ENCODE measurements around the gene JPH3.

Gene JPH3

GRCh38 chr16:87647431-87648185 lies 45.3 kb downstream of the JPH3 start:
- H3K27ac ChIP-seq (ENCODE audit: low read depth, low read length), result no peak overlapping the region
- no peaks in the 10 kb centered on the region for H3K36me3 ChIP-seq (ENCODE audit: insufficient read depth, low read length)
- no peak overlapping the region for H3K4me3 ChIP-seq (ENCODE audit: low read depth in 1 of 2, low read length in 2 of 2)
- H3K4me1 ChIP-seq (ENCODE audit: insufficient read depth, low read length), result no peaks in the 10 kb centered on the region
- H3K9ac ChIP-seq (ENCODE audit: low read length), result no peak overlapping the region
- H3K27me3 ChIP-seq (ENCODE audit: control insufficient read depth in 1 of 2, insufficient read depth in 2 of 2, low read length in 2 of 2), result peaks cover 0 to 15% of the 10 kb centered on the region in 2 donors
- no peaks in the 10 kb centered on the region for H3K9me3 ChIP-seq (ENCODE audit: low read length)

GRCh38 chr16:87648236-87648635 lies 45.9 kb downstream of the JPH3 start:
- Histone ChIP-seq H3K27me3 (ENCODE audit: control insufficient read depth in 1 of 2, insufficient read depth in 2 of 2, low read length in 2 of 2) (peaks cover 0 to 15% of the 10 kb centered on the region in 2 donors), H3K27ac (ENCODE audit: low read depth, low read length) (no peak overlapping the region), H3K9me3 (ENCODE audit: low read length) (no peaks in the 10 kb centered on the region), H3K4me3 (ENCODE audit: low read depth in 1 of 2, low read length in 2 of 2) (no peak overlapping the region), H3K36me3 (ENCODE audit: insufficient read depth, low read length) (no peaks in the 10 kb centered on the region), H3K4me1 (ENCODE audit: insufficient read depth, low read length) (no peaks in the 10 kb centered on the region), H3K9ac (ENCODE audit: low read length) (no peak overlapping the region)

GRCh38 chr16:87648698-87649487 lies 46.6 kb downstream of the JPH3 start:
- Histone ChIP-seq H3K9me3 (ENCODE audit: low read length) (no peaks in the 10 kb centered on the region), H3K27me3 (ENCODE audit: control insufficient read depth in 1 of 2, insufficient read depth in 2 of 2, low read length in 2 of 2) (peaks cover 0 to 15% of the 10 kb centered on the region in 2 donors), H3K4me1 (ENCODE audit: insufficient read depth, low read length) (no peaks in the 10 kb centered on the region), H3K4me3 (ENCODE audit: low read depth in 1 of 2, low read length in 2 of 2) (no peak overlapping the region), H3K27ac (ENCODE audit: low read depth, low read length) (no peak overlapping the region), H3K36me3 (ENCODE audit: insufficient read depth, low read length) (no peaks in the 10 kb centered on the region), H3K9ac (ENCODE audit: low read length) (no peak overlapping the region)

- Histone ChIP-seq H3K27ac (ENCODE audit: low read depth, low read length) (no peak overlapping the region), H3K4me1 (ENCODE audit: insufficient read depth, low read length) (no peaks in the 10 kb centered on the region), H3K9ac (ENCODE audit: low read length) (no peak overlapping the region), H3K4me3 (ENCODE audit: low read depth in 1 of 2, low read length in 2 of 2) (no peak overlapping the region), H3K27me3 (ENCODE audit: control insufficient read depth in 1 of 2, insufficient read depth in 2 of 2, low read length in 2 of 2) (peaks cover 0 to 15% of the 10 kb centered on the region in 2 donors), H3K36me3 (ENCODE audit: insufficient read depth, low read length) (no peaks in the 10 kb centered on the region), H3K9me3 (ENCODE audit: low read length) (no peaks in the 10 kb centered on the region)
These were observed 50.1 kb downstream of the JPH3 start for GRCh38 chr16:87652386-87652785.

GRCh38 chr16:87652799-87653198 lies 50.5 kb downstream of the JPH3 start:
- H3K4me1 ChIP-seq (ENCODE audit: insufficient read depth, low read length), result no peaks in the 10 kb centered on the region
- H3K9me3 ChIP-seq (ENCODE audit: low read length), result no peaks in the 10 kb centered on the region
- H3K9ac ChIP-seq (ENCODE audit: low read length), result no peak overlapping the region
- peaks cover 0 to 11% of the 10 kb centered on the region in 2 donors for H3K27me3 ChIP-seq (ENCODE audit: control insufficient read depth in 1 of 2, insufficient read depth in 2 of 2, low read length in 2 of 2)
- H3K27ac ChIP-seq (ENCODE audit: low read depth, low read length), result no peak overlapping the region
- no peak overlapping the region for H3K4me3 ChIP-seq (ENCODE audit: low read depth in 1 of 2, low read length in 2 of 2)
- no peaks in the 10 kb centered on the region for H3K36me3 ChIP-seq (ENCODE audit: insufficient read depth, low read length)

GRCh38 chr16:87653234-87653633 lies 50.9 kb downstream of the JPH3 start:
- no peaks in the 10 kb centered on the region for H3K9me3 ChIP-seq (ENCODE audit: low read length)
- no peak overlapping the region for H3K27ac ChIP-seq (ENCODE audit: low read depth, low read length)
- no peak overlapping the region for H3K9ac ChIP-seq (ENCODE audit: low read length)
- no peaks in the 10 kb centered on the region for H3K4me1 ChIP-seq (ENCODE audit: insufficient read depth, low read length)
- H3K36me3 ChIP-seq (ENCODE audit: insufficient read depth, low read length), result no peaks in the 10 kb centered on the region
- no peak overlapping the region for H3K4me3 ChIP-seq (ENCODE audit: low read depth in 1 of 2, low read length in 2 of 2)
- H3K27me3 ChIP-seq (ENCODE audit: control insufficient read depth in 1 of 2, insufficient read depth in 2 of 2, low read length in 2 of 2), result peaks cover 0 to 9% of the 10 kb centered on the region in 2 donors

GRCh38 chr16:87654826-87655225 lies 52.5 kb downstream of the JPH3 start:
- Histone ChIP-seq H3K9me3 (ENCODE audit: low read length) (no peaks in the 10 kb centered on the region), H3K27me3 (ENCODE audit: control insufficient read depth in 1 of 2, insufficient read depth in 2 of 2, low read length in 2 of 2) (no peaks in the 10 kb centered on the region), H3K4me3 (ENCODE audit: low read depth in 1 of 2, low read length in 2 of 2) (no peak overlapping the region), H3K36me3 (ENCODE audit: insufficient read depth, low read length) (no peaks in the 10 kb centered on the region), H3K27ac (ENCODE audit: low read depth, low read length) (no peak overlapping the region), H3K4me1 (ENCODE audit: insufficient read depth, low read length) (no peaks in the 10 kb centered on the region), H3K9ac (ENCODE audit: low read length) (no peak overlapping the region)

GRCh38 chr16:87656328-87656727 lies 54.0 kb downstream of the JPH3 start:
- no peaks in the 10 kb centered on the region for H3K36me3 ChIP-seq (ENCODE audit: insufficient read depth, low read length)
- no peak overlapping the region for H3K4me3 ChIP-seq (ENCODE audit: low read depth in 1 of 2, low read length in 2 of 2)
- H3K9ac ChIP-seq (ENCODE audit: low read length), result no peak overlapping the region
- H3K27me3 ChIP-seq (ENCODE audit: control insufficient read depth in 1 of 2, insufficient read depth in 2 of 2, low read length in 2 of 2), result no peaks in the 10 kb centered on the region
- H3K27ac ChIP-seq (ENCODE audit: low read depth, low read length), result no peak overlapping the region
- no peaks in the 10 kb centered on the region for H3K9me3 ChIP-seq (ENCODE audit: low read length)
- no peaks in the 10 kb centered on the region for H3K4me1 ChIP-seq (ENCODE audit: insufficient read depth, low read length)

GRCh38 chr16:87657621-87658192 lies 55.4 kb downstream of the JPH3 start:
- H3K4me1 ChIP-seq (ENCODE audit: insufficient read depth, low read length), result no peaks in the 10 kb centered on the region
- H3K27ac ChIP-seq (ENCODE audit: low read depth, low read length), result no peak overlapping the region
- no peak overlapping the region for H3K9ac ChIP-seq (ENCODE audit: low read length)
- H3K4me3 ChIP-seq (ENCODE audit: low read depth in 1 of 2, low read length in 2 of 2), result no peak overlapping the region
- no peaks in the 10 kb centered on the region for H3K9me3 ChIP-seq (ENCODE audit: low read length)
- H3K36me3 ChIP-seq (ENCODE audit: insufficient read depth, low read length), result no peaks in the 10 kb centered on the region
- peaks cover 0 to 5% of the 10 kb centered on the region in 2 donors for H3K27me3 ChIP-seq (ENCODE audit: control insufficient read depth in 1 of 2, insufficient read depth in 2 of 2, low read length in 2 of 2)

- no peak overlapping the region for H3K9ac ChIP-seq (ENCODE audit: low read length)
- H3K36me3 ChIP-seq (ENCODE audit: insufficient read depth, low read length), result no peaks in the 10 kb centered on the region
- H3K4me1 ChIP-seq (ENCODE audit: insufficient read depth, low read length), result no peaks in the 10 kb centered on the region
- H3K4me3 ChIP-seq (ENCODE audit: low read depth in 1 of 2, low read length in 2 of 2), result no peak overlapping the region
- no peaks in the 10 kb centered on the region for H3K9me3 ChIP-seq (ENCODE audit: low read length)
- peaks cover 0 to 5% of the 10 kb centered on the region in 2 donors for H3K27me3 ChIP-seq (ENCODE audit: control insufficient read depth in 1 of 2, insufficient read depth in 2 of 2, low read length in 2 of 2)
- H3K27ac ChIP-seq (ENCODE audit: low read depth, low read length), result no peak overlapping the region
These were observed 56.4 kb downstream of the JPH3 start for GRCh38 chr16:87658564-87659225.

- H3K4me3 ChIP-seq (ENCODE audit: low read depth in 1 of 2, low read length in 2 of 2), result no peak overlapping the region
- peaks cover 0 to 5% of the 10 kb centered on the region in 2 donors for H3K27me3 ChIP-seq (ENCODE audit: control insufficient read depth in 1 of 2, insufficient read depth in 2 of 2, low read length in 2 of 2)
- H3K4me1 ChIP-seq (ENCODE audit: insufficient read depth, low read length), result no peaks in the 10 kb centered on the region
- no peak overlapping the region for H3K27ac ChIP-seq (ENCODE audit: low read depth, low read length)
- H3K9ac ChIP-seq (ENCODE audit: low read length), result no peak overlapping the region
- H3K36me3 ChIP-seq (ENCODE audit: insufficient read depth, low read length), result no peaks in the 10 kb centered on the region
- no peaks in the 10 kb centered on the region for H3K9me3 ChIP-seq (ENCODE audit: low read length)
These were observed 59.3 kb downstream of the JPH3 start for GRCh38 chr16:87661561-87661960.
